Activated naive CD8-positive, alpha-beta T cell (primary cell): ENCODE measurements around the gene ARSB.
"Not testable (repeated sequence)": the region's sequence is repeated elsewhere in the genome, so short reads cannot be mapped to it uniquely, and the experiment has no call there.

Experiments
- H3K27ac Mint-ChIP-seq: one replicate; pipeline ENCODE4 v1.8.0; 2021; ENCODE audit warnings: mixed read lengths
- H3K27me3 Mint-ChIP-seq: one replicate; pipeline ENCODE4 v1.8.0; 2021; ENCODE audit warnings: mixed read lengths
- H3K36me3 Mint-ChIP-seq: one replicate; pipeline ENCODE4 v1.8.0; 2021; ENCODE audit warnings: mixed read lengths
- H3K4me1 Mint-ChIP-seq: one replicate; pipeline ENCODE4 v1.8.0; 2021; ENCODE audit warnings: low read depth, mixed read lengths
- H3K4me3 Mint-ChIP-seq: one replicate; pipeline ENCODE4 v1.8.0; 2021; ENCODE audit warnings: mild to moderate bottlenecking, mixed read lengths
- H3K9me3 Mint-ChIP-seq: one replicate; pipeline ENCODE4 v1.8.0; 2021; ENCODE audit warnings: low read depth, mixed read lengths

Gene ARSB

GRCh38 chr5:79008362-79008761 lies 23.3 kb upstream of the ARSB start:
- peaks cover 3% of the 10 kb centered on the region for H3K27me3 Mint-ChIP-seq
- H3K27ac Mint-ChIP-seq: no peak overlapping the region
- H3K4me1 Mint-ChIP-seq: no peaks in the 10 kb centered on the region
- no peak overlapping the region for H3K4me3 Mint-ChIP-seq
- peaks cover 6% of the 10 kb centered on the region for H3K9me3 Mint-ChIP-seq
- peaks cover 4% of the 10 kb centered on the region for H3K36me3 Mint-ChIP-seq

GRCh38 chr5:79007872-79008271 lies 22.8 kb upstream of the ARSB start:
- no peak overlapping the region for H3K4me3 Mint-ChIP-seq
- H3K27ac Mint-ChIP-seq: no peak overlapping the region
- peaks cover under 1% of the 10 kb centered on the region for H3K9me3 Mint-ChIP-seq
- peaks cover 3% of the 10 kb centered on the region for H3K36me3 Mint-ChIP-seq
- H3K27me3 Mint-ChIP-seq: peaks cover 3% of the 10 kb centered on the region
- no peaks in the 10 kb centered on the region for H3K4me1 Mint-ChIP-seq

- Mint-ChIP-seq H3K27ac (no peak overlapping the region), H3K27me3 (peaks cover 3% of the 10 kb centered on the region)
Observed at GRCh38 chr5:79005936-79006631, 21.0 kb upstream of the ARSB start.

GRCh38 chr5:79005151-79005550 lies 20.0 kb upstream of the ARSB start:
- Mint-ChIP-seq H3K4me1 (no peaks in the 10 kb centered on the region), H3K27ac (no peak overlapping the region), H3K9me3 (no peaks in the 10 kb centered on the region), H3K4me3 (no peak overlapping the region), H3K36me3 (peaks cover 3% of the 10 kb centered on the region), H3K27me3 (peaks cover 3% of the 10 kb centered on the region)

More at GRCh38 chr5:79005936-79006631, 21.0 kb upstream of the ARSB start:
- no peaks in the 10 kb centered on the region for H3K4me1 Mint-ChIP-seq
- H3K4me3 Mint-ChIP-seq: no peak overlapping the region
- H3K9me3 Mint-ChIP-seq: no peaks in the 10 kb centered on the region
- H3K36me3 Mint-ChIP-seq: peaks cover 3% of the 10 kb centered on the region

GRCh38 chr5:79002374-79002773 lies 17.3 kb upstream of the ARSB start:
- Mint-ChIP-seq H3K27me3 (peaks cover 3% of the 10 kb centered on the region), H3K4me3 (no peak overlapping the region), H3K4me1 (no peaks in the 10 kb centered on the region), H3K9me3 (no peaks in the 10 kb centered on the region), H3K27ac (no peak overlapping the region), H3K36me3 (peaks cover 3% of the 10 kb centered on the region)

GRCh38 chr5:79001471-79001870 lies 16.4 kb upstream of the ARSB start:
- no peak overlapping the region for H3K4me3 Mint-ChIP-seq
- H3K27ac Mint-ChIP-seq: no peak overlapping the region
- no peaks in the 10 kb centered on the region for H3K4me1 Mint-ChIP-seq
- no peaks in the 10 kb centered on the region for H3K9me3 Mint-ChIP-seq
- peaks cover 3% of the 10 kb centered on the region for H3K27me3 Mint-ChIP-seq
- H3K36me3 Mint-ChIP-seq: peaks cover 3% of the 10 kb centered on the region

- Mint-ChIP-seq H3K27ac (no peak overlapping the region), H3K4me1 (peaks cover 20% of the 10 kb centered on the region), H3K36me3 (no peaks in the 10 kb centered on the region), H3K4me3 (no peak overlapping the region), H3K27me3 (no peaks in the 10 kb centered on the region), H3K9me3 (no peaks in the 10 kb centered on the region)
Observed at GRCh38 chr5:78997090-78997489, 12.0 kb upstream of the ARSB start.

- no peak overlapping the region for H3K27ac Mint-ChIP-seq
Observed at GRCh38 chr5:78995521-78996007, 10.5 kb upstream of the ARSB start.

GRCh38 chr5:78993165-78993564 lies 8.1 kb upstream of the ARSB start:
- no peaks in the 10 kb centered on the region for H3K9me3 Mint-ChIP-seq
- H3K4me1 Mint-ChIP-seq: peaks cover 21% of the 10 kb centered on the region
- H3K36me3 Mint-ChIP-seq: no peaks in the 10 kb centered on the region
- no peak overlapping the region for H3K27ac Mint-ChIP-seq
- H3K27me3 Mint-ChIP-seq: no peaks in the 10 kb centered on the region
- H3K4me3 Mint-ChIP-seq: no peak overlapping the region

More at GRCh38 chr5:78995521-78996007, 10.5 kb upstream of the ARSB start:
- peaks cover 21% of the 10 kb centered on the region for H3K4me1 Mint-ChIP-seq
- H3K4me3 Mint-ChIP-seq: no peak overlapping the region
- no peaks in the 10 kb centered on the region for H3K9me3 Mint-ChIP-seq
- no peaks in the 10 kb centered on the region for H3K36me3 Mint-ChIP-seq
- no peaks in the 10 kb centered on the region for H3K27me3 Mint-ChIP-seq

- Mint-ChIP-seq H3K36me3 (no peaks in the 10 kb centered on the region), H3K4me1 (peaks cover 21% of the 10 kb centered on the region), H3K9me3 (no peaks in the 10 kb centered on the region), H3K27me3 (no peaks in the 10 kb centered on the region), H3K27ac (no peak overlapping the region), H3K4me3 (no peak overlapping the region)
Observed at GRCh38 chr5:78992146-78992545, 7.0 kb upstream of the ARSB start.

GRCh38 chr5:78989080-78989479 lies 4.0 kb upstream of the ARSB start:
- Mint-ChIP-seq H3K27me3 (no peaks in the 10 kb centered on the region), H3K36me3 (no peaks in the 10 kb centered on the region), H3K4me3 (no peak overlapping the region), H3K9me3 (no peaks in the 10 kb centered on the region), H3K4me1 (peaks cover 33% of the 10 kb centered on the region), H3K27ac (no peak overlapping the region)

GRCh38 chr5:78985725-78986223 lies 664 bp upstream of the ARSB start:
- Mint-ChIP-seq H3K36me3 (no peaks in the 10 kb centered on the region), H3K27ac (peak overlapping the region; percentile 98), H3K4me3 (peak overlapping the region; percentile 91), H3K9me3 (no peaks in the 10 kb centered on the region), H3K4me1 (peaks cover 36% of the 10 kb centered on the region), H3K27me3 (no peaks in the 10 kb centered on the region)

GRCh38 chr5:78984439-78985115 lies 533 bp downstream of the ARSB start:
- Mint-ChIP-seq H3K4me1 (peaks cover 40% of the 10 kb centered on the region), H3K4me3 (peak overlapping the region; percentile 90), H3K27ac (peak overlapping the region; percentile 89), H3K36me3 (no peaks in the 10 kb centered on the region), H3K9me3 (no peaks in the 10 kb centered on the region), H3K27me3 (no peaks in the 10 kb centered on the region)

- H3K27me3 Mint-ChIP-seq: no peaks in the 10 kb centered on the region
- H3K9me3 Mint-ChIP-seq: no peaks in the 10 kb centered on the region
- H3K4me1 Mint-ChIP-seq: peaks cover 48% of the 10 kb centered on the region
- H3K27ac Mint-ChIP-seq: peak overlapping the region; percentile 89
- H3K36me3 Mint-ChIP-seq: peaks cover 3% of the 10 kb centered on the region
- peak overlapping the region; percentile 90 for H3K4me3 Mint-ChIP-seq
Observed at GRCh38 chr5:78983601-78984438, 1.3 kb downstream of the ARSB start.

GRCh38 chr5:78983194-78983593 lies 1.9 kb downstream of the ARSB start:
- Mint-ChIP-seq H3K4me1 (peaks cover 48% of the 10 kb centered on the region), H3K4me3 (peak overlapping the region; percentile 90)
- not testable (repeated sequence) for H3K9me3 Mint-ChIP-seq, H3K27ac Mint-ChIP-seq, H3K36me3 Mint-ChIP-seq, H3K27me3 Mint-ChIP-seq
